C4-2B (cell line): Measurements from ENCODE around the gene ZG16.
"Not testable (repeated sequence)": the region's sequence is repeated elsewhere in the genome, so short reads cannot be mapped to it uniquely, and the experiment has no call there.

ENCODE experiments used
- H3K27ac ChIP-seq: fragments of 450-650 bp; 2 replicates; pipeline ENCODE4 v1.5.1; 2017
- ZFX ChIP-seq: fragments of 450-650 bp; IDR thresholded peaks from 2 replicates; pipeline ENCODE4 v1.6.1; 2017
- TF ChIP-seq, protein P1 (sequence below): fragments of 450-650 bp; conservative IDR thresholded peaks from 2 replicates; pipeline ENCODE4 v1.5.1; 2017; ENCODE audit warnings: mild to moderate bottlenecking

Gene ZG16

DNA sequence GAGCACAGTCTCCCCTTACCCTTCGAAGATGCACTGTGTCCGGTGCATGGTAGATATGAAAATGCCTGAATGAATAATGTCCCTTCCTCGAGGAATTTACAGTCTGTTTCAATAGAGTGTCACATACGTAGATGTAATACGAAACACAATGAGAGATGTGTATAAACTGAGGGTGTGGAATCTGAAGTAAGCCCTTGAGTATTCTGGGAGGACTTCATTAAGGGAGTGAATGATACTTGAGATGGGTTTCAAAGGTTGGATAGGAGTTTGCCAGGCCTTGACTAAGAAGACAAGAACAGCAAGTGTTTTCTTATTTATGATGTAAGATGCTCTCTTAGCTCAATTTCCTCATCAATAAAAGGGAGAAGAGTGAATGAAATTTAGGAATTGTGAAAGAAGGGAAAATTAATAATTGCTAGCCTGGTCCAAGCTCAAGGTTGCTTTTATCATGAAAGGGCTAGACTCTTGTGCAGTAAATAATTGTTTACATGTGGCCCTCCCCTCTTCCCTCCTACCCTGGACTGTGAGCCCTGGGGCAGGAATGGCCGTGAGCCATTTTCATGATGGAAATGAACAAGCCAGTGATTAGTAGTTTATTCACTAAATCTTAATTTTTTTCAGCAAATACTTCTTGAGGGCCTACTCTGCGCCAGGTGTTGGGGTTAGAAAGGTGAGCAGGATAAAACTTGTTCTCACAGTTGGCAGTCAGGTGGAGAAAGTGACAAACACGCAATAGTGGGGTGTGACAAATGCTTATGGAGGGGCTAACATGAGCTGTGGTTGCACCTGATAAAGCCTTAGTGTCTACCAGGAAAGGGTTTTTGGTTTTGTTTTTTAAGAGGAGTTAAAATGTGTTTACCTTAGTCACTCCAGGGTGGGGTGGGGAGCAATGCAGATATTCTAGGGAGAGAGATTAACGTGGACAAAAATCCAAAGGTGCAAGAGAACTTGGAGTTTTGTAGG is 14.1 kb downstream of the ZG16 start:
- H3K27ac ChIP-seq, result peak overlapping the region; percentile 91; the same call in 1 of the 2 replicates
- TF ChIP-seq ZFX, result no peak
- TF ChIP-seq, protein P1, sequence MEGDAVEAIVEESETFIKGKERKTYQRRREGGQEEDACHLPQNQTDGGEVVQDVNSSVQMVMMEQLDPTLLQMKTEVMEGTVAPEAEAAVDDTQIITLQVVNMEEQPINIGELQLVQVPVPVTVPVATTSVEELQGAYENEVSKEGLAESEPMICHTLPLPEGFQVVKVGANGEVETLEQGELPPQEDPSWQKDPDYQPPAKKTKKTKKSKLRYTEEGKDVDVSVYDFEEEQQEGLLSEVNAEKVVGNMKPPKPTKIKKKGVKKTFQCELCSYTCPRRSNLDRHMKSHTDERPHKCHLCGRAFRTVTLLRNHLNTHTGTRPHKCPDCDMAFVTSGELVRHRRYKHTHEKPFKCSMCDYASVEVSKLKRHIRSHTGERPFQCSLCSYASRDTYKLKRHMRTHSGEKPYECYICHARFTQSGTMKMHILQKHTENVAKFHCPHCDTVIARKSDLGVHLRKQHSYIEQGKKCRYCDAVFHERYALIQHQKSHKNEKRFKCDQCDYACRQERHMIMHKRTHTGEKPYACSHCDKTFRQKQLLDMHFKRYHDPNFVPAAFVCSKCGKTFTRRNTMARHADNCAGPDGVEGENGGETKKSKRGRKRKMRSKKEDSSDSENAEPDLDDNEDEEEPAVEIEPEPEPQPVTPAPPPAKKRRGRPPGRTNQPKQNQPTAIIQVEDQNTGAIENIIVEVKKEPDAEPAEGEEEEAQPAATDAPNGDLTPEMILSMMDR, result no peak

DNA sequence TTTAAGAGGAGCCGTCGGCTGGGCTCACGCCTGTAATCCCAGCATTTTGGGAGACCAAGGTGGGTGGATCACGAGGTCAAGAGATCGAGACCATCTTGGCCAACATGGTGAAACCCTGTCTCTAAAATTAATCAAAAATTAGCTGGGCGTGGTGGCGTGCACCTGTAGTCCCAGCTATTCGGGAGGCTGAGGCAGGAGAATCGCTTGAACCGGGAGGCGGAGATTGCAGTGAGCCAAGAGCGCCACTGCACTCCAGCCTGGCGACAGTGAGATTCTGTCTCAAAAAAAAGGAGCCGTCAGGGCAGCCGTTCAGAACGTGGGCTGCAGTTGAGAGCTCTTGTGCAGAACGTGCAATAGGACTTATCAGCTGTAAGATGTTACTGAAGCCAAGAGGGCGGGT is 15.1 kb downstream of the ZG16 start:
- not testable (repeated sequence) for H3K27ac ChIP-seq

DNA sequence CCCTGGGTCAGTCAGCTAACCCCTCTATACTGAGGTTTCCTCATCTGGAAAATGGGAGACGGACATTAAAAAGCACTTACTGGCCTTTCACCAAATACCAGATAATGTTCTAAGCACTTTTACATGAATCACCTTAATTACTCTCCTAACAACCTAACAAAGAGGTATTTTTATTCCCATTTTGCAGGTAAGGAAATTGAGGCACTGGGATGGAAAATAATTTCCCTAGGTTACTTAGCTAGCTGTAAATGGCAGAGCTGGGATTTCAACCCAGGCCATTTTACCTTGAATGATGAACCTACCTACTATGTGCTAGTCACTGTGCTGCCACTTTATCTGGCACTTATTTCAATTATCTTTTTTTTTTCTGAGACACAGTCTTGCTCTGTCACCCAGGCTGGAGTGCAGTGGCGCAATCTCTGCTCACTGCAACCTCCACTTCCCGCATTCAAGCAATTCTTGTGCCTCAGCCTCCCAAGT is 16.2 kb downstream of the ZG16 start:
- no peak overlapping the region; the same call in 1 of the 2 replicates for H3K27ac ChIP-seq
- TF ChIP-seq, protein P1, result no peak
- no peak for TF ChIP-seq ZFX

DNA sequence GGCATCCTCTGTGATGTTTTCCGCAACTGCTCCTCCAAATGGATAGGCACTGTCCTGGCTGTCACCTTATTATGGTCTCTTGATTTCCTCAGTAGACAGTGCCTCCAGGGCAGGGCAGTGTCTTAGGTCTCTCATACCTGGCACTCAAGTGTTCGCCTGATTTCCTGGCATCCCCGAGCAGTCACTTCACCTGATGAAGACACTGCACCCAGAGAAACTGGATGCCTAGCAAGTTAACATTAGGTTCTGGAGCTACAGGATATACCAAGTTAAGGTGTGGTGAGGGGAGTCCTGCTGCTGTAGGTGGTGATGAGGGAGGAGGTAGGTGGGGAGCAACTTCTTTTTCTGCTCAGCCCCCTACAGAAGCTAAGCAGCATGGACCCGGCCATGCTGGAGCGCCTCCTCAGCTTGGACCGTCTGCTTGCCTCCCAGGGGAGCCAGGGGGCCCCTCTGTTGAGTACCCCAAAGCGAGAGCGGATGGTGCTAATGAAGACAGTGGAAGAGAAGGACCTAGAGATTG is 24.4 kb downstream of the ZG16 start:
- no peak overlapping the region for H3K27ac ChIP-seq

DNA sequence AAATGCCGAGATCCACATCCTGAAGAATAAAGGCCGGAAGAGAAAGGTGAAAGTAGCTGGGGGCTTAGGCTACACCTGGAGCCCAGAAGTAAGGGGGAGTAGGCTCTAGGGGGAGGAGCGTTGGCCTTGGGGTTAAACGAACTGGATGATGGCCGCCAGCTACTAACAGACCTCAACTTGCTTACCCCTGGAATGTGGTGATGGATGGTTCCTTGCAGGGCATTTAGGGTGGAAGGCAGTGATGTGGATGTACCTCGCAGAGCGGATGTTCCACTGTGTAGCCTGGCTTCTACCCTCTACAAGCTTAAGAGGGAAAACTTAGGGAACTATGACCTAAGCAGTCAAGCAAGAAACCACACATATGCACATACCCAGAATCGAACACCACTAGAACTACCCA is 26.0 kb downstream of the ZG16 start:
- TF ChIP-seq, protein P1, result no peak
- TF ChIP-seq ZFX, result no peak
- H3K27ac ChIP-seq, result peak overlapping the region; percentile 94

More for the DNA sequence above, 24.4 kb downstream of the ZG16 start:
- TF ChIP-seq ZFX, result no peak
- TF ChIP-seq, protein P1, result no peak

DNA sequence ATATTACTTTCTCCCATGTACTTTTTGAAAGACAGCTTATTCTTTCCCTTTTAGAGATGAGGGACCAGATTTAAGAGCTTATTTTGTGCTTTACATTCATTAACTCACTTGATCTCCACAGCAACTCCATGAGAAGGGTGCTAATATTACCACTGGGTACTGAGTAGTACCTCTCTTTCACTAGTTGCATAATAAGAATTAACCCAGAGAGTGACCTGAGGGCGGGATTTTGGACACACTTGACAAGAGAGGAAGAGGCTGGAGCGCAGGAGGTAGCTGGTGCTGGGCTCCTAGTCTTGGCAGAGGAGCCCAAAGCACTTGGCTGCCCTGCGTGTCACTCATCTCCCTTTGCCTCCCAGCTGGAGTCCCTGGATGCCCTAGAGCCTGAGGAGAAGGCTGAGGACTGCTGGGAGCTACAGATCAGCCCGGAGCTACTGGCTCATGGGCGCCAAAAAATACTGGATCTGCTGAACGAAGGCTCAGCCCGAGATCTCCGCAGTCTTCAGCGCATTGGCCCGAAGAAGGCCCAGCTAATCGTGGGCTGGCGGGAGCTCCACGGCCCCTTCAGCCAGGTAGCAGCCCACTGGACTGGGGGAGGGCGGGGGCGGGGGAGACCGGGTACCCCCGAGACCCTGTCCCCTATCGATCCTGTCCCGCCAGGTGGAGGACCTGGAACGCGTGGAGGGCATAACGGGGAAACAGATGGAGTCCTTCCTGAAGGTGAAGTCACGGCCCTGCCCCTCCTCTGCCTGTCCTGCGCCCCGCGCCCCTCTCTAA is 26.6 kb downstream of the ZG16 start:
- TF ChIP-seq, protein P1, result no peak
- no peak for TF ChIP-seq ZFX
- peak overlapping the region; percentile 94 for H3K27ac ChIP-seq

DNA sequence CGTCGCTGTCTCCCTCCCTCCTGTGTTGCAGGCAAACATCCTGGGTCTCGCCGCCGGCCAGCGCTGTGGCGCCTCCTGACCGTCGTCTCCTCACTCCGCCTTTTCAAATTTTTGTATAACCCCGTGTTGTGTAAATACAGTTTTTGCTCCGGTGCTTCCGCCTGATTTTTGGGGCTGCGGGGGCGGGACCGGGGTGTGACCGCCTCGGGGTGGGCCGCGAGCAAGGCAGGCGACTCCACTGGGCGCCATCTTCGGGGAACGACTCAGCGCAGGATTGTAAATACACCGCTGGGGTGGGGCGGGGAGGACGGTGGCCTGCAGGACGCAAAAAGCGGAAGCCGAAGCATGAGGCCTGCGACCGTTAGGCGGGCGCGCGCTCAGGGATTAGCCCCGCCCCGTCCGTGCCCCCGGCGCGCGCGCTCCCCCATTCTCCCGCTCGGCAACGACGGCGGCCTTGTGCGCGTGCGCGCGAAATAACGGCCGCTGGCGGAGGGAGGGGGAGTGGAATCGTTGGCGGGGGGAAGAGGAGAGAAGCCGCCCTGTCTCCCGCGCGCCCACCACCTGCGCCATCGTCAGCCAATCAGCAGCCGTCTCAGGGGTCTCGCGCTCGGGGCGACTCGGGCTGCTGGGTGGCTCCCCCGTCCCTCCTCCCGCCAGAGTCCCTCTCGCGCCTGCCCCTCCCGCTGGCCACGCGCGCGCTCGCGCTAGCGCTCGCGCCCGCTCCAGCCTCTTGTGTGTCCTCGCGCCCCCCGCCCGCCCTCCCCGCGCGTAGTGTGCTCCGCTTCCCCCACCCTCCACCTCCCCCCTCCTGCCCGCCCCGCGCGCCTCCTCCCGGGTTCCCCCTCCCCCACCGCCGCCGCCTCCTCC is 27.4 kb downstream of the ZG16 start:
- peak overlapping the region; percentile 94 for H3K27ac ChIP-seq
- TF ChIP-seq, protein P1, result no peak
- no peak for TF ChIP-seq ZFX
